DND-41 (cell line): Measurements from ENCODE around the gene SP140.

ENCODE experiments used
- CTCF ChIP-seq: IDR thresholded peaks from 2 replicates; pipeline ENCODE4 v1.5.1; 2012; ENCODE audit warnings: borderline replicate concordance, low read length, moderate library complexity, mild to moderate bottlenecking; ENCODE audit not compliant: poor library complexity, severe bottlenecking; ENCODE audit errors: extremely low read depth
- EZH2 ChIP-seq: IDR thresholded peaks from 3 replicates; pipeline ENCODE4 v1.6.1; 2012; ENCODE audit warnings: borderline replicate concordance, low read depth, mild to moderate bottlenecking, moderate library complexity, low read length, inconsistent platforms; ENCODE audit not compliant: severe bottlenecking

GRCh38 chr2:230234845-230235244 is 9.3 kb downstream of the SP140 start:
- TF ChIP-seq EZH2 = no peak
- TF ChIP-seq CTCF = no peak
